H1 (cell line): ENCODE measurements around the gene HRH3. TPM values are rescaled to one million over a fixed set of nuclear protein-coding genes. Genes with fewer than 3 reads are reported as not detected.

Experiments used
- CHD2 ChIP-seq: IDR thresholded peaks from 2 replicates; pipeline ENCODE4 v1.6.1; 2012; ENCODE audit warnings: low read length, improper control_type of control experiment
- CTBP2 ChIP-seq: IDR thresholded peaks from 2 replicates; pipeline ENCODE4 v1.7.0; 2011; ENCODE audit warnings: borderline replicate concordance, mild to moderate bottlenecking, moderate library complexity, mixed read lengths, low read length; ENCODE audit not compliant: insufficient read depth, insufficient read length
- KDM4A ChIP-seq: IDR thresholded peaks from one replicate; pipeline ENCODE4 v1.7.1; 2012; ENCODE audit warnings: low read depth, mild to moderate bottlenecking, moderate library complexity, low read length, inconsistent platforms; ENCODE audit not compliant: severe bottlenecking
- SAP30 ChIP-seq: fragments of 300-600 bp; sonication (generic); IDR thresholded peaks from 2 replicates; pipeline ENCODE4 v1.7.1; 2012; ENCODE audit warnings: low read length, moderate library complexity, mild to moderate bottlenecking, inconsistent platforms; ENCODE audit not compliant: insufficient read depth, insufficient replicate concordance
- polyA plus RNA-seq, 7 experiments: library from polyadenylated mRNA; depleted of rRNA in 3 of 7; stranded (reverse) in 5 of 7; unstranded in 2 of 7; fragments of >200 nt in 5 of 7; fragments of 200-250 nt in 2 of 7; gene quantifications; 1 replicate in 5 of 7; 2 replicates in 1 of 7; 4 replicates in 1 of 7; pipeline versions ENCODE4 v1.2.1 to v1.2.3, GENCODE V29; 2011 to 2013; ENCODE audit warnings: missing spikeins in 2 of 7, mixed read lengths in 2 of 7
- total RNA-seq: library from RNA; stranded (reverse); fragmentation: NEBNext Ultra II Directional; extraction: Animal tissue kit (Norgen Biotek cat#: 25700); gene quantifications from 2 replicates; pipeline ENCODE4 v1.2.1, GENCODE V29; 2021
- TF ChIP-seq, protein P1 (sequence below): IDR thresholded peaks from 2 replicates; pipeline ENCODE4 v1.6.1; 2012; ENCODE audit warnings: inconsistent platforms

The HRH3 gene
- total and polyA plus RNA-seq, 2 of the 8 experiments (the other 6 are each of a cell fraction or from before 2014, with no cell fraction given), result 2.0 to 4.5 TPM

DNA sequence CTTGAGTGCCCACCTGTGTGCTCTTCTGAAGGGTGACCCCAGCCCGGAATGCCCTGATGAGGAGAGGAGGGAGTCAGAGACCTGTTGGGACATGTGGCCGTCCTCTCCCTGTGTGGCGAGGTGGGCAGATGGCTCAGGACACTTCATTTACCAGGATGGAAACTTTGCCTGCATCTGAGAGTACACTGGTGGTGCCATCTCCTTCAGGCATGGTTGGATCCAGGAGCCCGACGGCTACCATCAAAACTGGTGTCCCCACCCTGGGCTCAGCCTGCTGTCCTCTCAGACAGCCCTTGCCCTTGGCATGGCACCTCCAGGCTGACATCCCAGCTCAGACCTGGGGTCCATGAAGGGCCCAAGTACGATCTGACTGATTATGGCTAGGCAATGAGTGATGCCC lies 11.2 kb upstream of the HRH3 start (continued):
- TF ChIP-seq KDM4A (no peak), SAP30 (no peak), CTBP2 (no peak), CHD2 (no peak)
- TF ChIP-seq, protein P1, sequence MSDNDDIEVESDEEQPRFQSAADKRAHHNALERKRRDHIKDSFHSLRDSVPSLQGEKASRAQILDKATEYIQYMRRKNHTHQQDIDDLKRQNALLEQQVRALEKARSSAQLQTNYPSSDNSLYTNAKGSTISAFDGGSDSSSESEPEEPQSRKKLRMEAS, result no peak
- TF ChIP-seq, all 59 proteins: peak for 0
